Endodermal cell (in vitro differentiated cells): ENCODE data around the gene DCAF4. TPM values are rescaled to one million over a fixed set of nuclear protein-coding genes. Genes with fewer than 3 reads are reported as not detected.
A peak's percentile ranks its signal among the peaks of the same experiment; 100 is the strongest.

Source experiments
- DNase-seq: peaks from one replicate; pipeline ENCODE4 v3.0.0-alpha.2; 2017
- H3K27ac ChIP-seq: 2 replicates; pipeline ENCODE4 v1.5.1; 2013; ENCODE audit warnings: mild to moderate bottlenecking, low read depth, low read length, moderate library complexity
- H3K27me3 ChIP-seq: 2 replicates; pipeline ENCODE4 v1.6.1; 2013; ENCODE audit warnings: mild to moderate bottlenecking, low read length, moderate library complexity; ENCODE audit not compliant: insufficient read depth, control insufficient read depth, poor library complexity, severe bottlenecking
- H3K36me3 ChIP-seq: 2 replicates; pipeline ENCODE4 v1.7.0; 2013; ENCODE audit warnings: mild to moderate bottlenecking, low read length, moderate library complexity; ENCODE audit not compliant: control insufficient read depth, insufficient read depth
- H3K4me1 ChIP-seq: one replicate; pipeline ENCODE4 v1.7.0; 2013; ENCODE audit warnings: low read length; ENCODE audit not compliant: control insufficient read depth, insufficient read depth
- H3K4me3 ChIP-seq: 2 replicates; pipeline ENCODE4 v1.5.1; 2013; ENCODE audit warnings: mild to moderate bottlenecking, low read length, moderate library complexity
- H3K9ac ChIP-seq: 2 replicates; pipeline ENCODE4 v1.6.1; 2013; ENCODE audit warnings: mild to moderate bottlenecking, low read length, moderate library complexity; ENCODE audit not compliant: poor library complexity, severe bottlenecking; ENCODE audit errors: extremely low read depth
- H3K9me3 ChIP-seq: 2 replicates; pipeline ENCODE4 v1.6.1; 2013; ENCODE audit warnings: mild to moderate bottlenecking, low read length, moderate library complexity; ENCODE audit not compliant: control insufficient read depth
- H3K27ac Mint-ChIP-seq: 2 replicates; pipeline ENCODE4 v1.8.0; 2020; ENCODE audit warnings: mixed read lengths
- H3K27me3 Mint-ChIP-seq: 2 replicates; pipeline ENCODE4 v1.8.0; 2021; ENCODE audit warnings: mild to moderate bottlenecking, mixed read lengths; ENCODE audit not compliant: insufficient read depth
- H3K36me3 Mint-ChIP-seq: 2 replicates; pipeline ENCODE4 v1.8.0; 2020; ENCODE audit warnings: low read depth, mixed read lengths
- H3K4me1 Mint-ChIP-seq: 2 replicates; pipeline ENCODE4 v1.8.0; 2020; ENCODE audit warnings: mixed read lengths
- H3K4me3 Mint-ChIP-seq: 2 replicates; pipeline ENCODE4 v1.8.0; 2020; ENCODE audit warnings: mild to moderate bottlenecking, moderate library complexity, mixed read lengths
- H3K9me3 Mint-ChIP-seq: 2 replicates; pipeline ENCODE4 v1.8.0; 2020; ENCODE audit warnings: mild to moderate bottlenecking, mixed read lengths
- WGBS, 2 experiments: methylation state at CpG; one replicate each; pipeline versions ENCODE4 v1.1.5 to v1.1.7; 2013; ENCODE audit warnings: missing lambda C conversion rate in 2 of 2, mixed read lengths in 1 of 2; ENCODE audit not compliant: insufficient coverage in 1 of 2, insufficient read length in 1 of 2; 5-methylcytosine and 5-hydroxymethylcytosine counted together
- total RNA-seq, 2 donors: library from RNA; stranded (reverse); fragmentation: NEBNext Ultra II Directional in 1 of 2; extraction: Animal tissue kit (Norgen Biotek cat#: 25700) in 1 of 2; gene quantifications; 2 replicates in 1 of 2; 3 replicates in 1 of 2; pipeline ENCODE4 v1.2.1, GENCODE V29; 2021
- TF ChIP-seq, protein P1 (sequence below): fragments of 200-600 bp; sonication (generic); conservative IDR thresholded peaks from 2 replicates; pipeline ENCODE4 v1.5.0; 2021; ENCODE audit warnings: antibody characterized with exemption, mild to moderate bottlenecking

DCAF4 gene
- total RNA-seq, 2 donors from 2014 or later, result 16.4 to 17.7 TPM

DNA sequence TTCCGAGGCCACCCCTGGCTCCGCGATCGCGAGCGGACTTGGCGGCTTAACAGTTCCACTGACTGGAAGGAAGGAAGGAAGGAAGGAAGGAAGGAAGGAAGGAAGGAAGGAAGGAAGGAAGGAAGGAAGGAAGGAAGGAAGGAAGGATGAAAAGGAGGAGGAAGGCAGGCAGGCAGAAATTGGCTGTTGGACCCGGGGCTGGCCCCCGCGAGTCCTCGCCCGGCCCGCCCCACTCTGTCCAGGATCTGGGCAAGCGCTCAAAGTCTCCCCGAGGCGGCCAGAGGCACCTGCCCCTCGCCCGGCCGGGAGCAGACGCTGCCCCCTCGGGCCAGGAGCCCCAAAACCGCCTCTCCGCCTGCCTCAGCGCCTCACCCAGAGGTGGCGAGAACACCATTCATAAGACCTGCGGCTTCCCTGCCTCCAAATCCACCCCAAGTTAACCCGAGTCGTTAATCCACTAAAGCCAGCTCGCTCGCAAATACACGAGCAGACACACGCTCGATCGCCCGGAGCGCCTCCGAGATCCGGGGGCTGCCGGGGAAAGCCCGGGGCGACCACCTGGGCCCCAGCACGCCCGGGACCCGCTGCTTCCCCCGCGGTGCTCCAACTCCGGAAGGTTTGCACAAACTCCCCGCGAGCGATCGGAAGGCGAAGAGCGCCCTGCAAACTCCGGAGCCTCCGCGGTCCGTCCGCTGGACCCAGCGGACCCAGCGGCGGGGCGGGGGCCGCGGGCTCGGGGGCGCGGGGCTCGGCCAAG, 33.2 kb upstream of the DCAF4 start:
- peaks cover 46% of the 10 kb centered on the region for H3K4me1 Mint-ChIP-seq
- no peaks in the 10 kb centered on the region for H3K36me3 Mint-ChIP-seq
- H3K27me3 Mint-ChIP-seq, result peaks cover 75% of the 10 kb centered on the region
- Histone ChIP-seq H3K4me1 (no peaks in the 10 kb centered on the region), H3K36me3 (no peaks in the 10 kb centered on the region), H3K27me3 (peaks cover 51% of the 10 kb centered on the region), H3K4me3 (peak overlapping the region; percentile 90), H3K9me3 (no peaks in the 10 kb centered on the region), H3K9ac (no peak overlapping the region), H3K27ac (no peak overlapping the region)
- H3K27ac Mint-ChIP-seq, result no peak overlapping the region
- H3K9me3 Mint-ChIP-seq, result no peaks in the 10 kb centered on the region
- peak overlapping the region; percentile 73 for H3K4me3 Mint-ChIP-seq
- DNase-seq, result peak; percentile 74
- TF ChIP-seq, protein P1, sequence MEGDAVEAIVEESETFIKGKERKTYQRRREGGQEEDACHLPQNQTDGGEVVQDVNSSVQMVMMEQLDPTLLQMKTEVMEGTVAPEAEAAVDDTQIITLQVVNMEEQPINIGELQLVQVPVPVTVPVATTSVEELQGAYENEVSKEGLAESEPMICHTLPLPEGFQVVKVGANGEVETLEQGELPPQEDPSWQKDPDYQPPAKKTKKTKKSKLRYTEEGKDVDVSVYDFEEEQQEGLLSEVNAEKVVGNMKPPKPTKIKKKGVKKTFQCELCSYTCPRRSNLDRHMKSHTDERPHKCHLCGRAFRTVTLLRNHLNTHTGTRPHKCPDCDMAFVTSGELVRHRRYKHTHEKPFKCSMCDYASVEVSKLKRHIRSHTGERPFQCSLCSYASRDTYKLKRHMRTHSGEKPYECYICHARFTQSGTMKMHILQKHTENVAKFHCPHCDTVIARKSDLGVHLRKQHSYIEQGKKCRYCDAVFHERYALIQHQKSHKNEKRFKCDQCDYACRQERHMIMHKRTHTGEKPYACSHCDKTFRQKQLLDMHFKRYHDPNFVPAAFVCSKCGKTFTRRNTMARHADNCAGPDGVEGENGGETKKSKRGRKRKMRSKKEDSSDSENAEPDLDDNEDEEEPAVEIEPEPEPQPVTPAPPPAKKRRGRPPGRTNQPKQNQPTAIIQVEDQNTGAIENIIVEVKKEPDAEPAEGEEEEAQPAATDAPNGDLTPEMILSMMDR, result no peak
- 0 to 1% methylated on average over 14 to 68 of the region's 68 CpGs for WGBS, 2 experiments

- H3K36me3 Mint-ChIP-seq, result no peaks in the 10 kb centered on the region
- Histone ChIP-seq H3K36me3 (no peaks in the 10 kb centered on the region), H3K27ac (no peak within 1 kb of the TSS), H3K4me3 (peak within 1 kb of the TSS; percentile 90), H3K9ac (peak within 1 kb of the TSS; percentile 39), H3K4me1 (no peaks in the 10 kb centered on the region), H3K9me3 (no peaks in the 10 kb centered on the region), H3K27me3 (peaks cover 55% of the 10 kb centered on the region)
- H3K27me3 Mint-ChIP-seq, result peaks cover 79% of the 10 kb centered on the region
- peak within 1 kb of the TSS; percentile 73 for H3K4me3 Mint-ChIP-seq
- H3K4me1 Mint-ChIP-seq, result peaks cover 43% of the 10 kb centered on the region
- DNase-seq, result peak; percentile 99
- H3K27ac Mint-ChIP-seq, result no peak within 1 kb of the TSS
- no peaks in the 10 kb centered on the region for H3K9me3 Mint-ChIP-seq
- 0% methylated on average over 14 to 54 of the region's 54 CpGs for WGBS, 2 experiments
- TF ChIP-seq, protein P1, result no peak
These were observed 32.5 kb upstream of the DCAF4 start, which contains the start of gene DPF3 for GRCh38 chr14:72893636-72894322. Gene DPF3, minus strand, starts transcription at chr14:72894101. Its CDS starts 13 bp downstream, at chr14:72894088.

- H3K9me3 ChIP-seq, result no peaks in the 10 kb centered on the region
- 0% methylated on average over 8 to 11 of the region's 11 CpGs for WGBS, 2 experiments
- peaks cover 39% of the 10 kb centered on the region for H3K4me1 Mint-ChIP-seq
- H3K27ac ChIP-seq, result no peak overlapping the region
- no peak overlapping the region for H3K27ac Mint-ChIP-seq
- H3K4me3 ChIP-seq, result peak overlapping the region; percentile 90
- peaks cover 80% of the 10 kb centered on the region for H3K27me3 Mint-ChIP-seq
- H3K4me1 ChIP-seq, result no peaks in the 10 kb centered on the region
- H3K36me3 ChIP-seq, result no peaks in the 10 kb centered on the region
- H3K4me3 Mint-ChIP-seq, result peak overlapping the region; percentile 73
- no peak for DNase-seq
- TF ChIP-seq, protein P1, result no peak
- H3K9me3 Mint-ChIP-seq, result no peaks in the 10 kb centered on the region
- H3K27me3 ChIP-seq, result peaks cover 55% of the 10 kb centered on the region
- no peaks in the 10 kb centered on the region for H3K36me3 Mint-ChIP-seq
- H3K9ac ChIP-seq, result peak overlapping the region; percentile 39
These were observed 32.0 kb upstream of the DCAF4 start for GRCh38 chr14:72894323-72894622.
